Hepatocyte (in vitro differentiated cells): ENCODE data around the gene CHCHD4. TPM values are rescaled to one million over a fixed set of nuclear protein-coding genes. Genes with fewer than 3 reads are reported as not detected.

Source experiments
- DNase-seq: peaks from one replicate; pipeline ENCODE4 v3.0.0-alpha.2; 2016; ENCODE audit warnings: low spot score
- H2AFZ ChIP-seq: fragments of 200-600 bp; sonication (generic); 2 replicates; pipeline ENCODE4 v1.6.0; 2016; ENCODE audit warnings: antibody characterized with exemption, mild to moderate bottlenecking
- H3K27ac ChIP-seq: fragments of 200-600 bp; sonication (generic); 2 replicates; pipeline ENCODE4 v1.5.1; 2016; ENCODE audit warnings: mild to moderate bottlenecking
- H3K27me3 ChIP-seq: fragments of 200-600 bp; sonication (generic); 2 replicates; pipeline ENCODE4 v1.6.1; 2016
- H3K36me3 ChIP-seq: fragments of 200-600 bp; sonication (generic); replicated peaks from 2 replicates; pipeline ENCODE4 v1.5.1; 2016; ENCODE audit warnings: low read depth; ENCODE audit not compliant: insufficient read depth
- H3K4me1 ChIP-seq: fragments of 200-600 bp; sonication (generic); 2 replicates; pipeline ENCODE4 v1.5.1; 2016; ENCODE audit warnings: mild to moderate bottlenecking, moderate library complexity; ENCODE audit not compliant: insufficient read depth
- H3K4me2 ChIP-seq: fragments of 200-600 bp; sonication (generic); 2 replicates; pipeline ENCODE4 v1.6.0; 2016
- H3K4me3 ChIP-seq: fragments of 200-600 bp; sonication (generic); 2 replicates; pipeline ENCODE4 v1.5.1; 2016; ENCODE audit warnings: mild to moderate bottlenecking
- H3K79me2 ChIP-seq: fragments of 200-600 bp; sonication (generic); 2 replicates; pipeline ENCODE4 v1.6.0; 2017; ENCODE audit warnings: mild to moderate bottlenecking
- H3K9me2 ChIP-seq: fragments of 200-600 bp; sonication (generic); replicated peaks from 2 replicates; pipeline ENCODE4 v1.6.0; 2017; ENCODE audit warnings: mild to moderate bottlenecking; ENCODE audit not compliant: insufficient read depth
- H3K9me3 ChIP-seq: fragments of 200-600 bp; sonication (generic); 2 replicates; pipeline ENCODE4 v1.5.1; 2016; ENCODE audit warnings: low read depth, mild to moderate bottlenecking
- H4K20me1 ChIP-seq: fragments of 200-600 bp; sonication (generic); 2 replicates; pipeline ENCODE4 v1.6.0; 2016; ENCODE audit warnings: mild to moderate bottlenecking; ENCODE audit not compliant: insufficient read depth, poor library complexity, severe bottlenecking
- CTCF ChIP-seq: fragments of 200-600 bp; sonication (generic); IDR thresholded peaks from 2 replicates; pipeline ENCODE4 v1.5.1; 2016; ENCODE audit warnings: antibody characterized with exemption, mild to moderate bottlenecking; ENCODE audit not compliant: poor library complexity
- EZH2 ChIP-seq: fragments of 200-600 bp; sonication (generic); IDR thresholded peaks from 2 replicates; pipeline ENCODE4 v1.6.1; 2016; ENCODE audit warnings: antibody characterized with exemption, mild to moderate bottlenecking, borderline replicate concordance
- EZH2phosphoT487 ChIP-seq: fragments of 200-600 bp; sonication (generic); IDR thresholded peaks from one replicate; pipeline ENCODE4 v1.6.1; 2018; ENCODE audit warnings: antibody characterized with exemption, mild to moderate bottlenecking, low read depth, moderate library complexity; ENCODE audit not compliant: unreplicated experiment, severe bottlenecking
- WGBS: methylation state at CpG from one replicate; pipeline ENCODE4 v1.1.6; 2016; ENCODE audit warnings: low lambda C conversion rate; ENCODE audit errors: missing lambda C conversion rate; 5-methylcytosine and 5-hydroxymethylcytosine counted together
- polyA plus RNA-seq: library from polyadenylated mRNA; unstranded; fragments of >200 nt; fragmentation: Nextera tagmentation; extraction: Ambion mirVana; gene quantifications from 2 replicates; pipeline ENCODE4 v1.2.1, GENCODE V29; 2016
- total RNA-seq: library from RNA; depleted of rRNA; stranded (reverse); fragments of >200 nt; gene quantifications from 2 replicates; pipeline ENCODE4 v1.2.3, GENCODE V29; 2014

Gene CHCHD4
- total and polyA plus RNA-seq, 2 experiments from 2014 or later, result 15.2 to 22.8 TPM

GRCh38 chr3:14118400-14119381 lies 6.0 kb downstream of the CHCHD4 start:
- no peak for TF ChIP-seq EZH2
- TF ChIP-seq CTCF, result no peak
- no peak for TF ChIP-seq EZH2phosphoT487
- Histone ChIP-seq H4K20me1 (no peaks in the 10 kb centered on the region), H3K79me2 (peaks cover 36% of the 10 kb centered on the region), H3K4me2 (peak overlapping the region; percentile 45), H3K4me3 (no peak overlapping the region), H3K27ac (peak overlapping the region; percentile 74), H3K4me1 (peaks cover 26% of the 10 kb centered on the region), H3K9me2 (no peaks in the 10 kb centered on the region), H2AFZ (no peak overlapping the region), H3K9me3 (no peaks in the 10 kb centered on the region), H3K36me3 (no peaks in the 10 kb centered on the region), H3K27me3 (no peaks in the 10 kb centered on the region)
- 65% methylated on average over 13 of the region's 13 CpGs for WGBS
- peak; percentile 76 for DNase-seq

GRCh38 chr3:14117468-14118399 lies 6.9 kb downstream of the CHCHD4 start:
- no peak overlapping the region for H2AFZ ChIP-seq
- no peaks in the 10 kb centered on the region for H3K9me3 ChIP-seq
- no peaks in the 10 kb centered on the region for H3K36me3 ChIP-seq
- DNase-seq, result no peak
- no peaks in the 10 kb centered on the region for H3K27me3 ChIP-seq
- no peaks in the 10 kb centered on the region for H4K20me1 ChIP-seq
- peaks cover 19% of the 10 kb centered on the region for H3K4me1 ChIP-seq
- peak overlapping the region; percentile 18 for H3K27ac ChIP-seq
- H3K4me2 ChIP-seq, result no peak overlapping the region
- WGBS, result 84% methylated on average over 10 of the region's 10 CpGs
- TF ChIP-seq CTCF (no peak), EZH2phosphoT487 (no peak), EZH2 (no peak)
- no peaks in the 10 kb centered on the region for H3K9me2 ChIP-seq
- H3K79me2 ChIP-seq, result peaks cover 27% of the 10 kb centered on the region
- H3K4me3 ChIP-seq, result no peak overlapping the region

DNA sequence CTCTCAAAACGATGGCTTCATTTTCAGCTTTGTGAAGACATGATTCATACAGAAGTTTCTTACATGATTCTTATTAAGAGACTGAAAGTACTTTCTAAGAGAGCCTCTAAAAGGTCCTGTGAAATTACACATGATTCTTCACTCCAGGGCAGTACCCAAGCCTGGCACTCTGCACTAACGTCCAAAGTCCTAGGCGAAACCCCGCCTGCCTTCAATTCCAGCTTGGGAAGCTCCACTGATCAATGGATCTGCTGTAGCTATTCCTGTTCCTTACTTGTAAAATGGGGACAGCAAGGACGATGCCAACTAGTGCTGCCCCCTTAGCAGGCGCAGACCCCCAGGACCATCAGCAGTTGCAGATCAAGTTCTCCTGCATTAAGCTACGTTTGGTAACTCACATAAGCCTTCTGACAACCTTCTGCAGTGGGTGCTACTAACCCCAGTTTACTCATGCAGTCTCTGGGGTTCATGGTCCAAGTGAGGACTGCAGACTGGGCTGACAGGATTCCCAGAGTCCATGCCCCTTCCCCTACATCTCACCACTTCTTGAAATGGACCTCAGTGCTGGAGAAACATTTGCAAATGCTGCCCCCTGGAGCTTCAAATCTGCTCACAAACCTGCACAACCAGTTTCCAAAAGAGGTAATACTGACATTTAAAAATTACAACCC lies 10.6 kb downstream of the CHCHD4 start:
- H3K4me2 ChIP-seq, result no peak overlapping the region
- H3K9me2 ChIP-seq, result no peaks in the 10 kb centered on the region
- H3K4me3 ChIP-seq, result no peak overlapping the region
- no peaks in the 10 kb centered on the region for H3K27me3 ChIP-seq
- TF ChIP-seq CTCF (peak; percentile 58), EZH2phosphoT487 (no peak)
- no peaks in the 10 kb centered on the region for H3K36me3 ChIP-seq
- peaks cover 13% of the 10 kb centered on the region for H3K4me1 ChIP-seq
- DNase-seq, result peak; percentile 66
- no peaks in the 10 kb centered on the region for H4K20me1 ChIP-seq
- H3K27ac ChIP-seq, result no peak overlapping the region
- no peaks in the 10 kb centered on the region for H3K9me3 ChIP-seq
- H2AFZ ChIP-seq, result no peak overlapping the region
- H3K79me2 ChIP-seq, result peaks cover 17% of the 10 kb centered on the region
- WGBS, result 92% methylated on average over 7 of the region's 7 CpGs
